Epithelial cell of proximal tubule (primary cell): ENCODE results near the gene CCDC40. TPM values are rescaled to one million over a fixed set of nuclear protein-coding genes. Genes with fewer than 3 reads are reported as not detected.
A peak's percentile ranks its signal among the peaks of the same experiment; 100 is the strongest.

Source experiments
- DNase-seq: peaks from one replicate; pipeline ENCODE4 v3.0.0-alpha.2; 2011; ENCODE audit warnings: low read depth
- H3K4me3 ChIP-seq: 2 replicates; pipeline ENCODE4 v1.5.1; 2011; ENCODE audit warnings: low read depth, mild to moderate bottlenecking, low read length
- CTCF ChIP-seq: conservative IDR thresholded peaks from 2 replicates; pipeline ENCODE4 v1.5.1; 2012; ENCODE audit warnings: low read depth, mild to moderate bottlenecking, low read length
- total RNA-seq: library from RNA; depleted of rRNA; stranded (reverse); fragments of >200 nt; gene quantifications from 2 replicates; pipeline ENCODE4 v1.2.3, GENCODE V29; 2015

The CCDC40 gene
- total RNA-seq, 1 donor from 2014 or later, result 2.2 TPM

DNA sequence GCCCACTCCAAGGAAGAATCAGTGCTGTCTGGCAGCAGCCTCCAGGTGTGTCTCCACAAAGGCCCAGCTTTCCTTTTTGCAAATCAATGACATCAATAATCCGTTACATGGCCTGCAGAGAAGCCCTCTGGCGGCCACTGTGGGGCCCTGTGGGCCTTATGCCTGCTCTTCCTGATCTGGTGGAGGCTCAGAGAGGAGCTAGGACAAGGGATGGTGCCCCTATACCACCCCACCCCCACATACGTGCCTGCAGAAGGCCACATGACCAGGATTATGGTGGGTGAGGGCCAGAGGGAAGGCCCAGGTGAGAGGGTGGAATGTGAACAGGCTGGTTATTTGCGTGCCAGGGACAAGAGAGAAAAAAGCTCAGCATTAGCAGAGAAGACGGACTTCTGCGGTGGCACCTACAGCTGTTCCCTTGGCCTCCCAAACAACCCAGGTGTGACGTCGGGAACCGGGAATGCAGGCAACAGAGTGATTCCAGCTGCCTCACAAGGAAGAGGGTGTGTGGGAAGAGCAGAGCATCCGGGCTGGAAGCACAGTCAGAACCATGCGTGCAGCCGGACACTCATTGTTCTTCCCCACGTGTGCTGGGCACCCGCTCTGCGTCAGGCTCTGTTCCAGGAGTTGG lies 88.0 kb downstream of the CCDC40 start:
- no peak overlapping the region for H3K4me3 ChIP-seq
- TF ChIP-seq CTCF, result peak; percentile 61
- no peak for DNase-seq

DNA sequence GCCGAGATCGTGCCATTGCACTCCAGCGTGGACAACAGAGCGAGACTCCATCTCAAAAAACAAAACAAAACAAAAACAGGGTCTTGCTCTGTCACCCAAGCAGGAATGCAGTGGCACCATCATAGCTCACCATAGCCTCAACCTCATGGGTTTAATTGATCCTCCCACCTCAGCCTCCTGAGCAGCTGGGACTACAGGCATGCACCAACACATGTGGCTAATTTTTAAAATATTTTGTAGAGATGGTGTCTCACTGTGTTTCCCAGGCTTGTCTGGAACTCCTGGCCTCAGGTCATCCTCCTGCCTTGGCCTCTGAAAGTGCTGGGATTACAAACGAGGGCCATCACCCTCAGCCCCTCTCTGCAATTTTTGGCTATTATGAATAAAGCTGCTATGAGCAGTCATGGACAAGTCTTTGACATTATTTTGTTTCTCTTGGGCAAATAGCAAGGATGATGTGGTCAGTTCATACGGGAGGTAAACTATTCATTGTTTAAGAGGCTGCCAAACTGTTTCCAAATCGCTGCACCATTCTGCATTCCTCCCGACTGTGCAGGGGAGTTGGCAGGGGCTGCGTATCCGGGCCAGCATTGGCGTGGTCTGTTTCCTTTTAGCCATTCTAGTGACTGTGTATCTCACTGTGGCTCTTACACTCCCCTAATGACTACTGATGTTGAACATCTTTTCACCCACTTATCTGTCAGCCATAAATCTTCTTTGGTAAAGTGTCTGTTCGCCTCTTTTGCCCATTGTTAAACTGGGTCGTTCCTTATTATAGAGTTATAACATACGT lies 89.4 kb downstream of the CCDC40 start:
- DNase-seq, result no peak
- no peak overlapping the region for H3K4me3 ChIP-seq
- TF ChIP-seq CTCF, result no peak

GRCh38 chr17:80126449-80126715 lies 89.9 kb downstream of the CCDC40 start:
- no peak for DNase-seq
- TF ChIP-seq CTCF, result no peak

DNA sequence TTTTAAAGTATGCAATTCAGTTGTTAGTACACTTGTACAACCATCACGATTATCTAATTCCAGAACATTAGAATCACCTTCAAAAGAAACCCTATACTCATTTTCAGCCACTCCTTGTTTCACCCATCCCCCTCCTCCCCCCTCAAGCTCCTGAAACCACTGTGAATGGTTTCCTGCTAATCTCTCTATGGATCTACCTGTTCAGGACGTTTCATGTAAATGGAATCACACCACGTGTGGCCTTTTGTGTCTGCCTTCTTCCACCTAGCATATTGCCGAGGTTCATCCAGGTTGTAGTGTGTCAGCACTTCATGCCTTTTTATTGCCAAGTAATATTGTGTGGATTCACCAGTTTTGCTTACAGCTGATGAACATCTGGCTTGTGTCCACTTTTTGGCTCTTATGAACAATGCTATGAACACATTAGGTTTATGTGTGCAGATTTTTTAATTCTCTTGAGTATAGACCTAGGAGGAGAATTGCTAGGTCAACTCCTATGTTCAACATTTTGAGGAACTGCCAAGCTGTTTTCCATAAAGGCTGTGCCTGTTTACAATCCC lies 92.6 kb downstream of the CCDC40 start:
- no peak for DNase-seq
- TF ChIP-seq CTCF, result no peak
- H3K4me3 ChIP-seq, result no peak overlapping the region

More at GRCh38 chr17:80126449-80126715, 89.9 kb downstream of the CCDC40 start:
- H3K4me3 ChIP-seq, result no peak overlapping the region

DNA sequence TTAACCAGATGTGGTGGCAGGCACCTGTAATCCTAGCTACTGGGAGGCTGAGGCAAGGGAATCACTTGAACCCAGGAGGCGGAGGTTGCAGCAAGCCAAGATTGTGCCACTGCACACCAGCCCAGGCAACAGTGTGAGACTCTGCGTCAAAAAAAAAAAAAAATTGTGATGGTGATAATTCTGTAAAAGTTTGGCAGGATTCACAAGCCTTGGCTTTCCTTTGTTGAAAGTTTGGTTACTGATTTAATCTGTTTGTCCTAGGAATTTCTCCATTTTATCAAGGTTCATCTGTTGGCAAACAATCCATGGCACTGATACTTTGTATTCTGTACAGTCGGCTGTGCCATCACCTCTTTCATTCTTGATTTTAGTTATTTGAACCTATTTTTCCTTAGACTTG lies 94.5 kb downstream of the CCDC40 start:
- DNase-seq, result no peak
- TF ChIP-seq CTCF, result no peak
- no peak overlapping the region for H3K4me3 ChIP-seq

DNA sequence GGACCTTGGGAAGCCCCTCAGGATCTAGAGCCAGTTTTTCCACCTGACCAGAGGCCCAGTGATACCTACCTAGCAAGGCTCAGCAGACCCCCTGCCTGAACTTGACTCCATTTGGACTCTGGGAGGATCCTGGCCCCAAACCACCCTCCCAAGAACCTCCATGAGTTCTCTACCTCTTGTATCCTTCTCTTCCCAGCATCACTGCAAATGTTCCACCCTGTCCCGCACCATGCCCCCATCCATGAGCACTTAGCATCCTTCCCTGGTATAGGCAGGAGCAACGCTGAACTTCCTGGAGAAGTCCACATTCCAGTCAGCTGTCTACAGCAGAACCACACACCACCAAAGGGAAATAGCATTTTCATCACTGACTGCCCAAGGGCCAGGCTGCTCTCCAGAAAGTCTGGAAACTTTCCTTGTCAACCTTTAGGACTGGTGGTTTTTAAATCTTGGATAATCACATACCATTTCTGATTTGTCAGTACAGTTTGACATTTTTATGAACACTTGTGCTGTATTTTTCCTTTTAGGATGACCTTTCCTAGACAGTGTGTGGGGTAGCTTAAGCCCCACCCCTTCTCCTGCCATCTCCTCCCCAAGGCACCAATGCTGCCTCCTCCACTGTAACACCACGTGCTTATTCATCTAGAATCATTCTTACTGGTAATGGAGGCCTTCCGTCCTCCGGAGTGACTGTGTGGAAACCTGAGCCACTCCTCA lies 96.6 kb downstream of the CCDC40 start:
- H3K4me3 ChIP-seq, result no peak overlapping the region
- TF ChIP-seq CTCF, result no peak
- no peak for DNase-seq
